NCI-H1092 (cell line): Measurements from ENCODE around the gene MEMO1.
"Not testable (repeated sequence)": the region's sequence is repeated elsewhere in the genome, so short reads cannot be mapped to it uniquely, and the experiment has no call there.

ENCODE experiments used
- DNase-seq: peaks from one replicate; lab custom pipeline; 2025; lab: John Stamatoyannopoulos, UW

MEMO1 gene

GRCh38 chr2:31998731-31999383 is 12.0 kb downstream of the MEMO1 start:
- no peak for DNase-seq

GRCh38 chr2:31997653-31998052 is 13.2 kb downstream of the MEMO1 start:
- no peak for DNase-seq

- DNase-seq = no peak
These were observed 14.1 kb downstream of the MEMO1 start for GRCh38 chr2:31996571-31997150.

GRCh38 chr2:31992934-31993333 is 17.9 kb downstream of the MEMO1 start:
- DNase-seq = no peak

- DNase-seq = no peak
These were observed 18.7 kb downstream of the MEMO1 start for GRCh38 chr2:31992025-31992579.

GRCh38 chr2:31989946-31990345 is 20.9 kb downstream of the MEMO1 start:
- no peak for DNase-seq

GRCh38 chr2:31987454-31988220 is 23.2 kb downstream of the MEMO1 start:
- DNase-seq = no peak

GRCh38 chr2:31986906-31987305 is 23.9 kb downstream of the MEMO1 start:
- no peak for DNase-seq

- DNase-seq = no peak
These were observed 26.9 kb downstream of the MEMO1 start for GRCh38 chr2:31983762-31984467.

- DNase-seq = no peak
These were observed 30.0 kb downstream of the MEMO1 start for GRCh38 chr2:31980674-31981356.

GRCh38 chr2:31979956-31980355 is 30.9 kb downstream of the MEMO1 start:
- no peak for DNase-seq

- DNase-seq = no peak
These were observed 31.8 kb downstream of the MEMO1 start for GRCh38 chr2:31979018-31979417.

- no peak for DNase-seq
These were observed 32.4 kb downstream of the MEMO1 start for GRCh38 chr2:31978436-31978835.

GRCh38 chr2:31973665-31974064 is 37.1 kb downstream of the MEMO1 start:
- DNase-seq = no peak

- no peak for DNase-seq
These were observed 38.7 kb downstream of the MEMO1 start for GRCh38 chr2:31972059-31972458.

GRCh38 chr2:31969178-31969577 is 41.6 kb downstream of the MEMO1 start:
- DNase-seq = no peak

GRCh38 chr2:31967790-31968189 is 43.0 kb downstream of the MEMO1 start:
- DNase-seq = no peak

GRCh38 chr2:31966402-31966801 is 44.4 kb downstream of the MEMO1 start:
- DNase-seq = not testable (repeated sequence)

GRCh38 chr2:31965094-31965493 is 45.7 kb downstream of the MEMO1 start:
- DNase-seq = no peak

- no peak for DNase-seq
These were observed 47.9 kb downstream of the MEMO1 start for GRCh38 chr2:31962757-31963361.

- DNase-seq = no peak
These were observed 52.6 kb downstream of the MEMO1 start for GRCh38 chr2:31958140-31958717.
